ELF-1 (cell line): ENCODE data around the gene AMDHD2.
"Not testable (repeated sequence)": the region's sequence is repeated elsewhere in the genome, so short reads cannot be mapped to it uniquely, and the experiment has no call there.

Experiments used
- DNase-seq: peaks from one replicate; pipeline ENCODE4 v3.0.0-alpha.2; 2016; ENCODE audit warnings: low read depth, low spot score

The AMDHD2 gene, protein sequence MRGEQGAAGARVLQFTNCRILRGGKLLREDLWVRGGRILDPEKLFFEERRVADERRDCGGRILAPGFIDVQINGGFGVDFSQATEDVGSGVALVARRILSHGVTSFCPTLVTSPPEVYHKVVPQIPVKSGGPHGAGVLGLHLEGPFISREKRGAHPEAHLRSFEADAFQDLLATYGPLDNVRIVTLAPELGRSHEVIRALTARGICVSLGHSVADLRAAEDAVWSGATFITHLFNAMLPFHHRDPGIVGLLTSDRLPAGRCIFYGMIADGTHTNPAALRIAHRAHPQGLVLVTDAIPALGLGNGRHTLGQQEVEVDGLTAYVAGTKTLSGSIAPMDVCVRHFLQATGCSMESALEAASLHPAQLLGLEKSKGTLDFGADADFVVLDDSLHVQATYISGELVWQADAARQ

DNA sequence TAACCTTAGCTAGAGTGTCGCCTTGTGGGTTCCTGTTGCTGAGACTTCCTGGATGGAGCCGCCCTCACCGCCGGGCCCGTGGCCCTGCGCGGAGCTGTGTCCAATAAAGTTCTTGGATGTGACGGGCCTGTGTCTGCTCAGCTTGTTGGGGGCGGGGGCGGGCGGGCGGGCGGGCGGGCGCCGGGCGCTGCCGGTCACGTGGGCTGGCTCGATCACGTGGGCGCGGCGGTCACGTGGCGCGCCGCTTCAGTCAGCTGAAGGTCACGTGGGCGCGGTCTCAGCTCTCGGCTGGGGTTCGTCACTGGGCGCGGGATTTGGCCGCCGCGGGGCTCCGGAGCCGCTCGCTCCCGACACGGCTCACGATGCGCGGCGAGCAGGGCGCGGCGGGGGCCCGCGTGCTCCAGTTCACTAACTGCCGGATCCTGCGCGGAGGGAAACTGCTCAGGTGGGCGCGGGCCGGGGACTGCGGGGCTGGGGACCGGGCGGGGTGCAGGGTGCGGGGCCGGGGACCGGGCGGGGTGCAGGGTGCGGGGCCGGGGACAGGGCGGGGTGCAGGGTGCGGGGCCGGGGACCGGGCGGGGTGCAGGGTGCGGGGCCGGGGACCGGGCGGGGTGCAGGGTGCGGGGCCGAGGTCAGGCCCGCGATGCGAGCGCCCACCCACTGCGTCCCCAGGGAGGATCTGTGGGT is at the start of gene AMDHD2:
AMDHD2 (plus strand) TSS at position 275 of the 687 bp plus-strand sequence; CDS start at position 363, 88 bp downstream.
- peak; percentile 91 for DNase-seq

DNA sequence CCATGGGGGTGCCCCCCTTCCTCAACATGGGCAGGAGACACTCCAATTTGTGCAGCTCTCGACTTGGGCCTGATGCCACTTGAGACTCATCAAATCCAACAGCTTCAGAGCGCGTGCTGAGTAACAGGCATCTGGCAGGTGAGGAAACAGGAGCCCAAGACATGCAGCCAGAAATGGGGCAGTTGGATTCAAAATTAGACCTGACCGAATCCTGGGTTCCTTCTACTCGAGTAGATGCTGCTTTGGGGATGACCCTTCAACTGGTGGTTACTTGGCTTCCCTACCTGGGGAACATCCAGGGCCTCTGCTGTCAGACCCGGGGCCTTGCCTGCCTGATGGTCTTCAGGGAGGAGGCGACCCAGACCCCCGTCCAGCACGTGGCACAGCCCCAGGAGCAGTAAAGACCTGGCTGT is 49.6 kb upstream of the AMDHD2 start:
- DNase-seq: peak; percentile 23

DNA sequence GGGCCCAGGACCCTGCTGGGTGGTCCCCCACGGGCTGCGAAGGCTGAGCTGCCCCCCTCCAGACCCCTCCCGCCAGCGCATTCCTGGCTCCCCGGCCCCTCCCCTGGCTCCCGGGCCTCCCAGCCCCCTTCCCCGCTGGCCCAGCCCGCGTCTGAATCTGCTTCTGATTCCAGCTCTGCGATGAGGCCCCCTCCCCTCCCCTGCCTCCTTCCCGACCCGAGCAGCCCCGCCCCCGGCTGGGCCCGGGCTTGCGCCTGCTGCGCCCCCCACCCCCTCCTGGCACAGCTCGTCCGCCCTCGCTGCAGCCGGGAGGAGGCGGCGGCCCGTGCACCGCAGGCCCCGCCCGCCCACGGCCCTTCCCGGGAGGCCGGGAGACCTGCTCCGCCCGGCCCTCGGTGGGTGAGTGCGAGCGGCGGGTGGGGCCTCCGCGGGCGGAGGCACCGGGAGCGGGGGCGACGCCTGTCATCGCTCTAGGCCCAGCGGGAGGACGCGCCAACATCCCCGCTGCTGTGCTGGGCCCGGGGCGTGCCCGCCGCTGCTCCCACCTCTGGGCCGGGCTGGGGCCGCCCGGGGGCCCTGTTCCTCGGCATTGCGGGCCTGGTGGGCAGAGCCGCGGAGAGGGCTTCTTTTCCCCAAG is 49.0 kb upstream of the AMDHD2 start, which contains the start of gene NTN3:
NTN3 (plus strand) TSS at position 282 of the 637 bp plus-strand sequence. CDS start 405 bp downstream, outside the sequence.
- peak; percentile 23 for DNase-seq

DNA sequence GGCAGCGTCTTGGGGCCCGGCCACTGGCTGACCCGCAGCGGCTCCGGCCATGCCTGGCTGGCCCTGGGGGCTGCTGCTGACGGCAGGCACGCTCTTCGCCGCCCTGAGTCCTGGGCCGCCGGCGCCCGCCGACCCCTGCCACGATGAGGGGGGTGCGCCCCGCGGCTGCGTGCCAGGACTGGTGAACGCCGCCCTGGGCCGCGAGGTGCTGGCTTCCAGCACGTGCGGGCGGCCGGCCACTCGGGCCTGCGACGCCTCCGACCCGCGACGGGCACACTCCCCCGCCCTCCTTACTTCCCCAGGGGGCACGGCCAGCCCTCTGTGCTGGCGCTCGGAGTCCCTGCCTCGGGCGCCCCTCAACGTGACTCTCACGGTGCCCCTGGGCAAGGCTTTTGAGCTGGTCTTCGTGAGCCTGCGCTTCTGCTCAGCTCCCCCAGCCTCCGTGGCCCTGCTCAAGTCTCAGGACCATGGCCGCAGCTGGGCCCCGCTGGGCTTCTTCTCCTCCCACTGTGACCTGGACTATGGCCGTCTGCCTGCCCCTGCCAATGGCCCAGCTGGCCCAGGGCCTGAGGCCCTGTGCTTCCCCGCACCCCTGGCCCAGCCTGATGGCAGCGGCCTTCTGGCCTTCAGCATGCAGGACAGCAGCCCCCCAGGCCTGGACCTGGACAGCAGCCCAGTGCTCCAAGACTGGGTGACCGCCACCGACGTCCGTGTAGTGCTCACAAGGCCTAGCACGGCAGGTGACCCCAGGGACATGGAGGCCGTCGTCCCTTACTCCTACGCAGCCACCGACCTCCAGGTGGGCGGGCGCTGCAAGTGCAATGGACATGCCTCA is 48.3 kb upstream of the AMDHD2 start:
- peak; percentile 23 for DNase-seq

DNA sequence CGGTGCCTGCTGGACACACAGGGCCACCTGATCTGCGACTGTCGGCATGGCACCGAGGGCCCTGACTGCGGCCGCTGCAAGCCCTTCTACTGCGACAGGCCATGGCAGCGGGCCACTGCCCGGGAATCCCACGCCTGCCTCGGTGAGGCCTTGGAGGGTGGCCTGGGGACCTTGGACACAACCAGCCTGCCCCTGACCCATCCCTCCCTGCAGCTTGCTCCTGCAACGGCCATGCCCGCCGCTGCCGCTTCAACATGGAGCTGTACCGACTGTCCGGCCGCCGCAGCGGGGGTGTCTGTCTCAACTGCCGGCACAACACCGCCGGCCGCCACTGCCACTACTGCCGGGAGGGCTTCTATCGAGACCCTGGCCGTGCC is 47.7 kb upstream of the AMDHD2 start:
- no peak for DNase-seq

DNA sequence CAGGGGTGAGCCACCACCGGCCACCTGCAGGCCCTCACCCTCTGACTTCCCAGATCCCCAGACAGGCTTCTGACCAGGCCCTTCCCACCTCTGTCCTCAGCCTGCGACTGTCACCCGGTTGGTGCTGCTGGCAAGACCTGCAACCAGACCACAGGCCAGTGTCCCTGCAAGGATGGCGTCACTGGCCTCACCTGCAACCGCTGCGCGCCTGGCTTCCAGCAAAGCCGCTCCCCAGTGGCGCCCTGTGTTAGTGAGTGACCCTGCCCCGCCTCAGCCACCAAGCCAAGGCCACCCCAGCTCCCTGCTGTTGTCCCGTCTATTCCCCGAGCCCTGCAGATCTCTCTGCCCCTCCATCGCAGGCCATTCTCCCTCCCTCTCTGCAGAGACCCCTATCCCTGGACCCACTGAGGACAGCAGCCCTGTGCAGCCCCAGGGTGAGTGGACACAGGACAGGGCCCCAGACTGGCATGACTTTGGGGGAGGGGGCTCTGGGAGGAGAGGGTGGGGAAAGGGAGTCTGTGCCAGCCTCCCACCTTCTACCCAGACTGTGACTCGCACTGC is 47.2 kb upstream of the AMDHD2 start:
- DNase-seq: peak; percentile 14

DNA sequence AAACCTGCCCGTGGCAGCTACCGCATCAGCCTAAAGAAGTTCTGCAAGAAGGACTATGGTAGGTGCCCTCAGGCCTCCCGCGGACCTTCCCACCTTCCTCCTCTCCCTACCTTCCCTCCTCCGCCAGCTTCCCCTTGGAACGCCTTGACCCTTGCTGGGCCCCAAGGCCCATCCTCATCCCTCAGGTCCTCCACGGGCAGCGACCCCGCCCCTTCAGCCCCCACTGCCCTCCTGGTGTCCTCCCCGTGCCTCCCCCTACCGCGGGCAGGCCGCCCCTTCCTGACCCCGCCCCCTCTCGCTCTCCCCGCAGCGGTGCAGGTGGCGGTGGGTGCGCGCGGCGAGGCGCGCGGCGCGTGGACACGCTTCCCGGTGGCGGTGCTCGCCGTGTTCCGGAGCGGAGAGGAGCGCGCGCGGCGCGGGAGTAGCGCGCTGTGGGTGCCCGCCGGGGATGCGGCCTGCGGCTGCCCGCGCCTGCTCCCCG is 46.7 kb upstream of the AMDHD2 start:
- DNase-seq: peak; percentile 17

DNA sequence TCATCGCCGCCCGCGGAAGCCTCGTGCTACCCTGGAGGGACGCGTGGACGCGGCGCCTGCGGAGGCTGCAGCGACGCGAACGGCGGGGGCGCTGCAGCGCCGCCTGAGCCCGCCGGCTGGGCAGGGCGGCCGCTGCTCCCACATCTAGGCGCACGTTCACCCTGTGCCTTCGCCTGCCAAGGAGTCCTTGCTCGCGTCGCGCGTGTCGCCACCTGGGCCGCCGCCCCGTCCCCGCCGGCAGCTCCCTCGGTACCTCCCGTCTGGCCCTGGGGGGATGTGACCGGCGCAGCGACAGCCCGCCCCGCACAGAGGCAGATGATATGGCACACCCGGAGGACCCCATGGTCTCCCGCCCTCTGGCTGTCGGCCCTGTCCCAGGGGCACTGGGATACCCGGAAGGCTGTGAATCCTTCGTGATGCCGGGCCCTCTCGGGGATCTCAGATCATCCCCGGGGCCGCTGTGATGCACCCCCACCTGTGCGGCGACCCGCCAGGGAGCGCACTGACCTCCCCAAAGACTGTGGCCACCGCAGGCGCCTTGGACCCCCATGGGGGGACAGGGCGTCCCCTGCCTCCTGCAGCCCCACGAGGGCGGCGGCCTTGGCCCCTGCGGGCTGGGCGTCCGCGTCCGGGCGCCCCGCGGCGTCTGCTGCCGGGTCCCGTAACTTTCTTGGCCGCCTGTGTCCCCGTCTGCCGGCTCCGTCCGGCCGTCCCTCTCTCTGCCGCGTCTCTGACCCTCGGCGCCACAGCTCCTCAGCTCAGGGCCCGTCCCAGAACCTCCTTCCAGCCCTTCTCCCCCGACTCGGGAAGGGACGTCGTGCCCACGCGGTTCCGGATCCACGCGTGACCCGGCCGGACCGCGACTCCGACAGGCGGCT is 45.9 kb upstream of the AMDHD2 start:
- peak; percentile 44 for DNase-seq

DNA sequence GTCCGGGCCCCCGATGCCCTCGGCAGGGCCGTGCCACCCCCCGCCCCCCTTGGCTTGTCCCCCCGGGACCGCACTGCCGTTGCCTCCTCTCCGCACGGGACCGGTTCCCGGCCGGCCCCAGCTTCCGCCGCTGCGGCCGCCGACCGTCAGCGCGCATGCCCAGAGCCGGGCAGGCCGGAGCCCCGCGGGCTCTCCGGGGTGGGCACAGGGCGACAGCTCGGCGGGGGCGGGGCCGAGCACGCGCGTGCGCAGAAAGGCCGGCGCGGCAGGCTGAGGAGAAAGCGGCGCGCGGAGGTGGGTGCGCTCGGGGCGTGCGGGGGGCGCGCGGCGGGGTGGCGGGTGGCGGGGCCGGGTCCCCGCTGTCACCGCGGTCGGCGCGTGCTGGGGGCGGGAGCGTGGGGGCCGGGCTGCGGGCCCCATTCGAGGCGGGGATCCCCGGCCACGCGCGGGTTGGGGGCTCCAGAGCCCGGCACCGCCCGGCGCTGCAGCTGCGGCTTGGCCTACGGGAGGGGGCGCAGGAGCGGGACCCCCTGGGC is 45.2 kb upstream of the AMDHD2 start, which contains the start of gene TBC1D24:
TBC1D24 (plus strand) TSS at position 251 of the 536 bp plus-strand sequence. CDS start 21,022 bp downstream, outside the sequence.
- DNase-seq: peak; percentile 83

DNA sequence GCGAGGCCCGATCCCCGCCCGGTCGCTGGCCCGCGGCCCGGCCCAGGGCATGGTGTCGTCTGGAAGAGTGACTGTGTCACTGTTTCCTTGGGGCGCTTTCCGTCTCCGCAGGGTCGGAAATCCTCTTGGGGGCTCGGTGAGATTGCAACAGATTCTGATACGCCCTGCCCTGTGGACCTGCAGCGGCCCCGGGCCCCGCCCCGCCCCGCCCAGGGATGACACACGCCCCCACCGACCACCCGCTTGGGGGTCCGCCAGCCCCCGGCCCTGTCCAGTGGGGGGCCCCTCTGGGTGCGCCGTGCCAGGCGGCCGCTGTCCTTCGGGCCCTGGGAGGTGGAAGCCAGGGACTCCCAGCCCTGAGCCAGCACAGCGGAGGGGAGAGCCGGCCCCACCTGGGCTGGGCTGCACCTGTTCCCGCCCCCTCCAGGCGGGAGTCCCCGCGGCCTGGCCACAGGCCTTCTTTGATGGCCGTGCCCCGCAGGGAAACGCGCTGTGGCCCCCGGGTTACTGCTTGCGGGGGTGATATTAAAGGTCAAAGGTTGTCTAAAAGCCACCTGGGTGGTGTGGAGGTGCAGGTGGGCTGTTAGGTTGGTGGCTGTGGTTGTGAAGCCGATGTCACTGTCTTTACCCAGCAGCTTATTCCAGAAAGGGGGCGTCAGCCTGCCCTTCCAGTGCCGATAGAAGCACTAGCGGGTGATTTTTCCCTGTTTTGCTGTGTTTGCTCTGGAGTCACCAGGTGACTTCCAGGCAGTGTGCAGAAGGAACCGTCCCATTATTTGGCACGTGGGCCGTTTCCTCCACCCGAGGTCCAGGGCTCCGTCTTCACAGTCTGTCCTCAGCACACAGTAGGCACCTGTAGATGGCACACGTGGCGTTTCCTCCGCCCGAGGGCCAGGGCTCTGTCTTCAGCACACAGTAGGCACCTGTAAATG is 44.5 kb upstream of the AMDHD2 start:
- DNase-seq: peak; percentile 27

DNA sequence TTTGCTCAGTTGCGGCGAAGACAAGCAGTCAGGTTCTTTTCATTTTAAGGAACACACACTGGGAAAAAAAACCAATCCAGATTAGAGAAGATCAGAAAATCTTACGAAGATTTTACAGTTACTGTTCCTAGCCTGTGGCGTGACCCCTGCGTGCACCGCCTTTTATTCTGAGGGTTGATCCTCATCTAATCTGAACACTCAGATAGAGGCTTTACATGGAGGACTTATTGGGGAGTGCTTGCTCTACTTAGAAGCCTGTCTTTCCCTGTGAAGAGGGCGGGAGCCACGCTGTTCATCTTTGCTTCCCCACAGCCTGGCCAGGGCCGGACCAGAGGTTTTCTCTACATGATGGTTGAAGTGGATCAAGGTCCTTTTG is 43.8 kb upstream of the AMDHD2 start:
- no peak for DNase-seq

DNA sequence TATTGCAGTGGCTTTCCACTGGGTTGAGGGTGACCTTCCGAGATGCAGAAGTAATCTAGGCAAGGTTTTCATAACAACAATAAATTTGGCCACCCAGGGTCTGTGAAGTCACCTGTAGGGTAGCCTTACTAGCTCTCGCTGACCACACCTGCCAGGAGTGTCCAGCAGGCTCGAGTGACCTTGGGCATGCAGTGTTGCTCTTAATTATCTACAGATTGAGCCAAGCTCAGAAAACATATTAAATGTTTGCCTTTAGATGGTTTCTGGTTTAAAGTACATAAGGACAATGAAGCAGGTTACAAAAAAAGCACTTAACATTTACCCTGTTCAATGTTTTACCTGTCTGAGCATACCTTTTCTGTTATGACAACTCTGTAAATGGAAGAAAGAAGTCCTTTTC is 43.4 kb upstream of the AMDHD2 start:
- DNase-seq: no peak

DNA sequence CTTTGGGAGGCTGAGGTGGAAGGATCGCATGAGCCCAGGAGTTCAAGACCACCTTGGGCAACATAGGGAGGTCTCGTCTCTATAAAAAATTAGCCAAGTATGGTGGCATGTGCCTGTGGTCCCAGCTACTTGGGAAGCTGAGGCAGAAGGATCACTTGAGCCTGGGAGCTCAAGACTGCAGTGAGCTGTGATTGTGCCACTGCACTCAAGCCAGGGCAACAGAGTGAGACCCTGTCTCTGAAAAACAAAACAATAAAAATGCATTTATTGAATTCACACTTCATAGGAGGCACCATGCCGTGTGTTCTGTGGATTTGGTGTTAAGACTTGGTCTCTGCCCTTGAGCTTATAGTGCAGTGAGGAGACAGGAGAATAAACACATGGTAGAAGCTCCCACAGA is 42.8 kb upstream of the AMDHD2 start:
- DNase-seq: no peak

DNA sequence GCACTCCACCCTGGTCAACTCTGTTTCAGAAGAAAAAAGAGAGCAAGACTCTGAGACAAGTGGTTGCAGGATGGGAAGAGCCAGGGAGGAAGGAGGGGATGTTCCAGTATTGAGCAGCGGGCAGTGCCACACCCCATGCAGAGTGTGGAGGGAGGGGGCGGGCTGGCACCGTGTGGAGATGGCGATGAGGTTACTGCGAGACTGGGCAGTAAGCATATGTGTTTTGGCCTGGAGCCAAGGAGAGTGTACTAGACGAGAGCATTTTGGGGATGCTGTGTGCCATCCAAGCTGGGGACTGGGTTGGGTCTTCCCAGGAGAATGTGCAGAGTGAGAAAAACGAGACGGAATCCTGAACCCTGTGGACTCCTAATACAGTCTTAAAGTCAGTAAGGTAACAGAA is 41.9 kb upstream of the AMDHD2 start:
- no peak for DNase-seq

DNA sequence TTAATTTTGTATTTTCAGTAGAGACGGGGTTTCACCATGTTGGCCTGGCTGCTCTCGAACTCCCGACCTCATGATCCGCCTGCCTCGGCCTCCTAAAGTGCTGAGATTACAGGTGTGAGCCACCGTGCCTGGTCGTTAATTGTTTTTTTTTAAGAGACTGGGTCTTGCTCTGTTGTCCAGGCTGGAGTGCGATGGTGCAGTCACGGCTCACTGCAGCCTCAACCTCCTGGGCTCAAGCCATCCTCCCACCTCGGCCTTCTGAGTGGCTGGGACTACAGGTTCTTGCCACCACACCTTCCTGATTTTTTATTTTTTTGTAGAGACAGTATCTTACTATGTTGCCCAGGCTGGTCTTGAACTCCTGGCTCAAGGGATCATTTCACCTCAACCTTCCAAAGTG is 40.2 kb upstream of the AMDHD2 start:
- not testable (repeated sequence) for DNase-seq

DNA sequence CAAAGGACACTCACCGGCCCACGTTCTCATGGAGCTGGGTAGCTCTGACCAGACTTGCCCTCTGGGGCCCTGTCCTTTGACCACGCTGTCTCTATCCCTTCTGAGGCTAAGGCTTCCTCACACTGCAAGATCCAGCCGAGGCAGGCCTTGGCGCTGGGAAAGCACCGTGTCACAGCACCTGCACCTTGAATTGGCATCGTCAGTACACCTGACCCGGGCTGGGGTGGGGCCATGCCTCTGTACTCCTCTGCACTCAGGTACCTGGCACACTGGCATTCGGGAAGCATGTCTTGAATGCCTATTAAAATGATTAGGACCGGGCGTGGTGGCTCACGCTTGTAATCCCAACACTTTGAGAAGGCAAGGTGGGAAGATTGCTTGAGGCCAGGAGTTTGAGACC is 39.2 kb upstream of the AMDHD2 start:
- no peak for DNase-seq

DNA sequence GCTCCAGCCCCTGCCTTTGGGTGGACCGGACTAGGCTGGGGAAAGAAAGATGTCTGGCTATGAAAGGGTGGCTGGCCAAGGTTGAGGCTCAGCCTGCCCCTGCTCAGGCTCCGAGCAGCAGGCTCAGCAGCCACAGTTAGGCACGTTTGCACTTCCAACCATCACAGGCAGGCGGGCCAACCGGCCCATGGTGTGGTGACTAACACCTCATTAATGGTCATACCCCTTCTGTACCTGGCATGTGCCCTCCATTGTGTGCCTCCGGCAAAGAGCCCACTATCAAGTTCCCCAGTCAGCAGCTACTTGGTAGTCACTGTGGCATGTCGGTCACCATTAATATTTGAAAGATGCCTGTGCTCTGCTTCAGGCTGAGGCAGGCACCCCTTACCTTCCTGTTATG is 38.5 kb upstream of the AMDHD2 start:
- DNase-seq: no peak

DNA sequence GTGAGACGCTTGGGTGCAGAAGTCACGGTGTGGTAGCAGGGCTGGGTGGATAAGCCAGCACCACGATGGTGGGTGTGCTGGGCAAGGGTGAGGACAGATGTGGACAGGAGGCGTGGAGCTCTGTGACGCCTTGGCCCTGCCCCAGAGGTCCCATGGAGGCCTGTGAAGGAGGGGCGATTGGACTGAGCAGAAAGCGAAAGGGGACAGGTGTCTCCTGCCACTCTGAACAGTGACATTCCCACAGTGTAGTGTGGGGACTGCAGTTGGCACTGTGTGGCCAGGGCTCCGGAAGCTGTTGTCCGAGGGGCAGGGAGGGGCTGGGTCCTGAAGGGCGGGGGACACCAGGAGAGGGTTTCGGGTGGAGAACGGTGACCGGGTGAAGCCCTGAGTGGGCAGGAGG is 37.9 kb upstream of the AMDHD2 start:
- DNase-seq: no peak
